ENCODE results near the gene RNF169.

DNA sequence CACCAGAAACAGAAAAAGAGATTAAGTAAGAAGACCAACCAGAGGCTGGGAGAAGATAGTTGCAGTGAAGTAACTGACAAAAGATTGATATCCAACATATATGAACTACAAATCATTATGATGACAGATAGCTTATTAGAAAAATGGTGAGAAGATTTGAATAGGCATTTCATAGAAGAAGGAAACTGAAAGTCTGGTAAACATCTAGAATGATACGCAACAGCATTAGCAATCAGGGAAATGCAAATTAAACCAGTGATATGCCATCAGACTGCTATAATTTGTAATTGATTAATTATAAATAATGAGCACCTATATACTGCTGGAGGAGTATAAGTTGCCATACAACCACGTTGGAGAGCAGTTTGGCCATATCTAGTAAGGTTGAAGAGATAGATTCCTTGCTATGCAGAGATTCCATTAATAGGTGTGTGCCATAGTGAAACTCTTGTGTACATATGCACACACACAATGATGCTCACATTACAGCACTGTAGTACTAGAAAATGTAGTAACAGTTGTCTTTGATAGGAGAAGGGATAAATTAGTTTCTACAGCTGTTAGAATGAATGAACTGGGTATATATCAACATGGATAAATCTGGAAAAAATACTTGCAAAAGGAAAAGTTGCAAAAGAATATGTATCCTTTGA, 20.5 kb downstream of the RNF169 start:
- TF ChIP-seq ZMYM3 (CRISPR knock-in tag; IDR thresholded peaks at IDR 0.05): no peak
- no peak for TF ChIP-seq MXD4 (CRISPR knock-in tag; IDR thresholded peaks at IDR 0.05)
- TF ChIP-seq, protein P1, sequence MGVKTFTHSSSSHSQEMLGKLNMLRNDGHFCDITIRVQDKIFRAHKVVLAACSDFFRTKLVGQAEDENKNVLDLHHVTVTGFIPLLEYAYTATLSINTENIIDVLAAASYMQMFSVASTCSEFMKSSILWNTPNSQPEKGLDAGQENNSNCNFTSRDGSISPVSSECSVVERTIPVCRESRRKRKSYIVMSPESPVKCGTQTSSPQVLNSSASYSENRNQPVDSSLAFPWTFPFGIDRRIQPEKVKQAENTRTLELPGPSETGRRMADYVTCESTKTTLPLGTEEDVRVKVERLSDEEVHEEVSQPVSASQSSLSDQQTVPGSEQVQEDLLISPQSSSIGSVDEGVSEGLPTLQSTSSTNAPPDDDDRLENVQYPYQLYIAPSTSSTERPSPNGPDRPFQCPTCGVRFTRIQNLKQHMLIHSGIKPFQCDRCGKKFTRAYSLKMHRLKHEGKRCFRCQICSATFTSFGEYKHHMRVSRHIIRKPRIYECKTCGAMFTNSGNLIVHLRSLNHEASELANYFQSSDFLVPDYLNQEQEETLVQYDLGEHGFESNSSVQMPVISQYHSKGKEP (CRISPR knock-in tag; IDR thresholded peaks at IDR 0.05): no peak
- no peak for TF ChIP-seq AHR (CRISPR knock-in tag; IDR thresholded peaks at IDR 0.05)
- TF ChIP-seq ZNF543 (CRISPR knock-in tag; IDR thresholded peaks at IDR 0.05): no peak
- TF ChIP-seq, protein P2, sequence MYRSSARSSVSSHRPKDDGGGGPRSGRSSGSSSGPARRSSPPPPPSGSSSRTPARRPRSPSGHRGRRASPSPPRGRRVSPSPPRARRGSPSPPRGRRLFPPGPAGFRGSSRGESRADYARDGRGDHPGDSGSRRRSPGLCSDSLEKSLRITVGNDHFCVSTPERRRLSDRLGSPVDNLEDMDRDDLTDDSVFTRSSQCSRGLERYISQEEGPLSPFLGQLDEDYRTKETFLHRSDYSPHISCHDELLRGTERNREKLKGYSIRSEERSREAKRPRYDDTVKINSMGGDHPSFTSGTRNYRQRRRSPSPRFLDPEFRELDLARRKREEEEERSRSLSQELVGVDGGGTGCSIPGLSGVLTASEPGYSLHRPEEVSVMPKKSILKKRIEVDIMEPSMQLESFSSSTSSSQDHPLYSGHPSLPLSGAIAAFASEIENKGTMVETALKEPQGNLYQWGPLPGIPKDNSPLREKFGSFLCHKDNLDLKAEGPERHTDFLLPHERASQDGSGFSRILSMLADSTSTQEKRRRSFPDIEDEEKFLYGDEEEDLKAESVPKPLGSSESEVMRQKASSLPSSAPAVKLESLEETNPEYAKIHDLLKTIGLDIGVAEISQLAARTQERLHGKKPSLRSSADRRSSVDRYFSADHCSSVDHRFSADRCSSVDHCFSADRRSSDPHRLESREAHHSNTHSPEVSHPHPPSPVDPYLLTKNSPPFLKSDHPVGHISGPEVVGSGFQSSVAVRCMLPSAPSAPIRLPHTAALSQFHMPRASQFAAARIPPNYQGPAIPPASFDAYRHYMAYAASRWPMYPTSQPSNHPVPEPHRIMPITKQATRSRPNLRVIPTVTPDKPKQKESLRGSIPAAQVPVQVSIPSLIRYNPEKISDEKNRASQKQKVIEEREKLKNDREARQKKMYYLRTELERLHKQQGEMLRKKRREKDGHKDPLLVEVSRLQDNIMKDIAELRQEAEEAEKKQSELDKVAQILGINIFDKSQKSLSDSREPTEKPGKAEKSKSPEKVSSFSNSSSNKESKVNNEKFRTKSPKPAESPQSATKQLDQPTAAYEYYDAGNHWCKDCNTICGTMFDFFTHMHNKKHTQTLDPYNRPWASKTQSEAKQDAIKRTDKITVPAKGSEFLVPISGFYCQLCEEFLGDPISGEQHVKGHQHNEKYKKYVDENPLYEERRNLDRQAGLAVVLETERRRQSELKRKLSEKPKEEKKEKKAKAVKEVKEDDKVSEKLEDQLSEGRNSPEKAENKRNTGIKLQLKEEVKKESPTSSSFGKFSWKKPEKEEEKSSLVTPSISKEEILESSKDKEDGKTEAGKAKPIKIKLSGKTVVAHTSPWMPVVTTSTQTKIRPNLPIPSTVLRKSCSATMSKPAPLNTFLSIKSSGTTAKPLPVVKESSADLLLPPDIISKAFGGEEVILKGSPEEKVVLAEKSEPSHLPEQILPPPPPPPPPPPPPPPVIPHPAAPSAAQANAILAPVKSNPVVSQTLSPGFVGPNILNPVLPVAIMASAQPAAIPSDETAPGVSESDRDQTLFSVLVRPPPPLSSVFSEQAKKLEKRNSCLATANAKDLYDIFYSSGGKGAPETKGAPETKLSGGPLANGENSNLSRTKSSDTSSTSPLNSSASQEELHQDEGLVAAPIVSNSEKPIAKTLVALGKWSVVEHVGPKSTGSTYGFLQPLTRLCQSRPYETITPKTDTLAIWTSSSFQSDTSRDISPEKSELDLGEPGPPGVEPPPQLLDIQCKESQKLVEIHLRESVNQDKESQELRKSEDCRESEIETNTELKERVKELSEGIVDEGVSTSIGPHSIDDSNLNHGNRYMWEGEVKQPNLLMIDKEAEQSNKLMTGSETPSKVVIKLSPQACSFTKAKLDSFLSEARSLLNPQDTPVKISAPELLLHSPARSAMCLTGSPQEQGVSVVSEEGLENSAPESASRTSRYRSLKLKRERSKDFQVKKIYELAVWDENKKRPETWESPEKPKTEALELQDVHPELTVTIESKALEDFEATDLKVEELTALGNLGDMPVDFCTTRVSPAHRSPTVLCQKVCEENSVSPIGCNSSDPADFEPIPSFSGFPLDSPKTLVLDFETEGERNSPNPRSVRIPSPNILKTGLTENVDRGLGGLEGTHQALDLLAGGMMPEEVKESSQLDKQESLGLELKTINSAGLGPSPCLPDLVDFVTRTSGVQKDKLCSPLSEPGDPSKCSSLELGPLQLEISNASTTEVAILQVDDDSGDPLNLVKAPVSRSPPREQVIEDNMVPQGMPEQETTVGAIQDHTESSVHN (CRISPR knock-in tag; IDR thresholded peaks at IDR 0.05): no peak
- TF ChIP-seq, protein P3, sequence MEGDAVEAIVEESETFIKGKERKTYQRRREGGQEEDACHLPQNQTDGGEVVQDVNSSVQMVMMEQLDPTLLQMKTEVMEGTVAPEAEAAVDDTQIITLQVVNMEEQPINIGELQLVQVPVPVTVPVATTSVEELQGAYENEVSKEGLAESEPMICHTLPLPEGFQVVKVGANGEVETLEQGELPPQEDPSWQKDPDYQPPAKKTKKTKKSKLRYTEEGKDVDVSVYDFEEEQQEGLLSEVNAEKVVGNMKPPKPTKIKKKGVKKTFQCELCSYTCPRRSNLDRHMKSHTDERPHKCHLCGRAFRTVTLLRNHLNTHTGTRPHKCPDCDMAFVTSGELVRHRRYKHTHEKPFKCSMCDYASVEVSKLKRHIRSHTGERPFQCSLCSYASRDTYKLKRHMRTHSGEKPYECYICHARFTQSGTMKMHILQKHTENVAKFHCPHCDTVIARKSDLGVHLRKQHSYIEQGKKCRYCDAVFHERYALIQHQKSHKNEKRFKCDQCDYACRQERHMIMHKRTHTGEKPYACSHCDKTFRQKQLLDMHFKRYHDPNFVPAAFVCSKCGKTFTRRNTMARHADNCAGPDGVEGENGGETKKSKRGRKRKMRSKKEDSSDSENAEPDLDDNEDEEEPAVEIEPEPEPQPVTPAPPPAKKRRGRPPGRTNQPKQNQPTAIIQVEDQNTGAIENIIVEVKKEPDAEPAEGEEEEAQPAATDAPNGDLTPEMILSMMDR (CRISPR knock-in tag; IDR thresholded peaks at IDR 0.05): no peak
- no peak for TF ChIP-seq TCF7L2 (IDR thresholded peaks at IDR 0.05; ENCODE audit: low read depth, low read length)
- TF ChIP-seq, protein P4, sequence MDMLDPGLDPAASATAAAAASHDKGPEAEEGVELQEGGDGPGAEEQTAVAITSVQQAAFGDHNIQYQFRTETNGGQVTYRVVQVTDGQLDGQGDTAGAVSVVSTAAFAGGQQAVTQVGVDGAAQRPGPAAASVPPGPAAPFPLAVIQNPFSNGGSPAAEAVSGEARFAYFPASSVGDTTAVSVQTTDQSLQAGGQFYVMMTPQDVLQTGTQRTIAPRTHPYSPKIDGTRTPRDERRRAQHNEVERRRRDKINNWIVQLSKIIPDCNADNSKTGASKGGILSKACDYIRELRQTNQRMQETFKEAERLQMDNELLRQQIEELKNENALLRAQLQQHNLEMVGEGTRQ (IDR thresholded peaks at IDR 0.05; ENCODE audit: low read depth, low read length): no peak
- TF ChIP-seq, protein P4 (CRISPR knock-in tag; IDR thresholded peaks at IDR 0.05; ENCODE audit: borderline replicate concordance): no peak
- TF ChIP-seq KDM1A (CRISPR knock-in tag; IDR thresholded peaks at IDR 0.05): no peak
- no peak for TF ChIP-seq DPF2 (CRISPR knock-in tag; IDR thresholded peaks at IDR 0.05; ENCODE audit: borderline replicate concordance, low read depth)
- no peak for TF ChIP-seq POLR2AphosphoS5 (IDR thresholded peaks at IDR 0.05; ENCODE audit: low read depth, low read length)

All from HepG2 (cell line).